Stimulated activated CD8-positive, alpha-beta memory T cell treated with anti-CD3 and anti-CD28 coated beads, Interleukin-7, amount 100 ng/mL, for 1 hour (primary cell): Measurements from ENCODE around the gene MCCD1.

ENCODE experiments used
- DNase-seq, 2 donors: peaks; one replicate each; pipeline ENCODE4 v3.0.0-alpha.2; 2020; ENCODE audit warnings: low read depth in 2 of 2

MCCD1 gene

DNA sequence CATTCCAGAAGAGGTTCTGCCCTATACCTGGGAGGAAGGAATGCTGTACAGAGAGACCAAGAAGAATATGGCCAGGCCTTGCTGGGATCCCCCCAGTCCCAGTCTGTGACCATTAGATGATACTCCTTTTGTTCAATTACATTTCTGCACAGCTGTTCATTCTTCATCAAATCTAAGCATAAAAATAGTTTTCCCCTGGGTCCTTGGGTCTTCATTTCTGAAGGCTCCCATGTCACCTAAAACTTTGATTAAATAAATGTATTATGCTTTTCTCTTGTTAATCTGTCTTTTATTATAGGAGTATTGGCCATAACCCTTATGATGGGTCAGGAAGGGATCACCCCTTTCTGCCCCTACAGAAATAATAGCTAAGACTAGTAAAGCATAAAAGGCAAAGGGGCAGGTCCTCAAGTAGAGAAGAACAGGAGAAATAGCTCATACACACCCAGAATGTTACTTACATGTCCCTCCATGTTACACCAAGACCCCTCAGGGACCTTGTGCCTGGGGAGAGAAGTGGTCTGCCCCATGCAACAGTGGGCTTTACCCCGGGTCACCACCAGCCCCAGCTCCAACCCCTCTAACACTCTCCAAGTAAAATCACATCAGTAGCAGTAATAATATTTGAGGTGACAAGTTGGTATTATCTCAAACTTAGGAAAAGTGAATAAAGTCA, 41.2 kb downstream of the MCCD1 start:
- DNase-seq = no peak

DNA sequence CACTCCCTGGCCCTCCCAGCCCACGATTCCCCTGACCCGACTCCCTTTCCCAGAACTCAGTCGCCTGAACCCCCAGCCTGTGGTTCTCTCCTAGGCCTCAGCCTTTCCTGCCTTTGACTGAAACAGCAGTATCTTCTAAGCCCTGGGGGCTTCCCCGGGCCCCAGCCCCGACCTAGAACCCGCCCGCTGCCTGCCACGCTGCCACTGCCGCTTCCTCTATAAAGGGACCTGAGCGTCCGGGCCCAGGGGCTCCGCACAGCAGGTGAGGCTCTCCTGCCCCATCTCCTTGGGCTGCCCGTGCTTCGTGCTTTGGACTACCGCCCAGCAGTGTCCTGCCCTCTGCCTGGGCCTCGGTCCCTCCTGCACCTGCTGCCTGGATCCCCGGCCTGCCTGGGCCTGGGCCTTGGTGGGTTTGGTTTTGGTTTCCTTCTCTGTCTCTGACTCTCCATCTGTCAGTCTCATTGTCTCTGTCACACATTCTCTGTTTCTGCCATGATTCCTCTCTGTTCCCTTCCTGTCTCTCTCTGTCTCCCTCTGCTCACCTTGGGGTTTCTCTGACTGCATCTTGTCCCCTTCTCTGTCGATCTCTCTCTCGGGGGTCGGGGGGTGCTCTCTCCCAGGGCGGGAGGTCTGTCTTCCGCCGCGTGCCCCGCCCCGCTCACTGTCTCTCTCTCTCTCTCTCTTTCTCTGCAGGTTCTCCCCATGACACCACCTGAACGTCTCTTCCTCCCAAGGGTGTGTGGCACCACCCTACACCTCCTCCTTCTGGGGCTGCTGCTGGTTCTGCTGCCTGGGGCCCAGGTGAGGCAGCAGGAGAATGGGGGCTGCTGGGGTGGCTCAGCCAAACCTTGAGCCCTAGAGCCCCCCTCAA, 43.5 kb downstream of the MCCD1 start, which contains the start of gene LTA:
LTA (plus strand) TSS at position 249 of the 871 bp plus-strand sequence; CDS start at position 703, 454 bp downstream.
- no peak for DNase-seq

DNA sequence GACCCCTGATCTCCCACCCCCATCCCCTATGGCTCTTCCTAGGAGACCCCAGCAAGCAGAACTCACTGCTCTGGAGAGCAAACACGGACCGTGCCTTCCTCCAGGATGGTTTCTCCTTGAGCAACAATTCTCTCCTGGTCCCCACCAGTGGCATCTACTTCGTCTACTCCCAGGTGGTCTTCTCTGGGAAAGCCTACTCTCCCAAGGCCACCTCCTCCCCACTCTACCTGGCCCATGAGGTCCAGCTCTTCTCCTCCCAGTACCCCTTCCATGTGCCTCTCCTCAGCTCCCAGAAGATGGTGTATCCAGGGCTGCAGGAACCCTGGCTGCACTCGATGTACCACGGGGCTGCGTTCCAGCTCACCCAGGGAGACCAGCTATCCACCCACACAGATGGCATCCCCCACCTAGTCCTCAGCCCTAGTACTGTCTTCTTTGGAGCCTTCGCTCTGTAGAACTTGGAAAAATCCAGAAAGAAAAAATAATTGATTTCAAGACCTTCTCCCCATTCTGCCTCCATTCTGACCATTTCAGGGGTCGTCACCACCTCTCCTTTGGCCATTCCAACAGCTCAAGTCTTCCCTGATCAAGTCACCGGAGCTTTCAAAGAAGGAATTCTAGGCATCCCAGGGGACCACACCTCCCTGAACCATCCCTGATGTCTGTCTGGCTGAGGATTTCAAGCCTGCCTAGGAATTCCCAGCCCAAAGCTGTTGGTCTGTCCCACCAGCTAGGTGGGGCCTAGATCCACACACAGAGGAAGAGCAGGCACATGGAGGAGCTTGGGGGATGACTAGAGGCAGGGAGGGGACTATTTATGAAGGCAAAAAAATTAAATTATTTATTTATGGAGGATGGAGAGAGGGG, 44.7 kb downstream of the MCCD1 start:
- DNase-seq = no peak

DNA sequence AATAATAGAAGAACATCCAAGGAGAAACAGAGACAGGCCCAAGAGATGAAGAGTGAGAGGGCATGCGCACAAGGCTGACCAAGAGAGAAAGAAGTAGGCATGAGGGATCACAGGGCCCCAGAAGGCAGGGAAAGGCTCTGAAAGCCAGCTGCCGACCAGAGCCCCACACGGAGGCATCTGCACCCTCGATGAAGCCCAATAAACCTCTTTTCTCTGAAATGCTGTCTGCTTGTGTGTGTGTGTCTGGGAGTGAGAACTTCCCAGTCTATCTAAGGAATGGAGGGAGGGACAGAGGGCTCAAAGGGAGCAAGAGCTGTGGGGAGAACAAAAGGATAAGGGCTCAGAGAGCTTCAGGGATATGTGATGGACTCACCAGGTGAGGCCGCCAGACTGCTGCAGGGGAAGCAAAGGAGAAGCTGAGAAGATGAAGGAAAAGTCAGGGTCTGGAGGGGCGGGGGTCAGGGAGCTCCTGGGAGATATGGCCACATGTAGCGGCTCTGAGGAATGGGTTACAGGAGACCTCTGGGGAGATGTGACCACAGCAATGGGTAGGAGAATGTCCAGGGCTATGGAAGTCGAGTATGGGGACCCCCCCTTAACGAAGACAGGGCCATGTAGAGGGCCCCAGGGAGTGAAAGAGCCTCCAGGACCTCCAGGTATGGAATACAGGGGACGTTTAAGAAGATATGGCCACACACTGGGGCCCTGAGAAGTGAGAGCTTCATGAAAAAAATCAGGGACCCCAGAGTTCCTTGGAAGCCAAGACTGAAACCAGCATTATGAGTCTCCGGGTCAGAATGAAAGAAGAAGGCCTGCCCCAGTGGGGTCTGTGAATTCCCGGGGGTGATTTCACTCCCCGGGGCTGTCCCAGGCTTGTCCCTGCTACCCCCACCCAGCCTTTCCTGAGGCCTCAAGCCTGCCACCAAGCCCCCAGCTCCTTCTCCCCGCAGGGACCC, 45.6 kb downstream of the MCCD1 start:
- DNase-seq = no peak

DNA sequence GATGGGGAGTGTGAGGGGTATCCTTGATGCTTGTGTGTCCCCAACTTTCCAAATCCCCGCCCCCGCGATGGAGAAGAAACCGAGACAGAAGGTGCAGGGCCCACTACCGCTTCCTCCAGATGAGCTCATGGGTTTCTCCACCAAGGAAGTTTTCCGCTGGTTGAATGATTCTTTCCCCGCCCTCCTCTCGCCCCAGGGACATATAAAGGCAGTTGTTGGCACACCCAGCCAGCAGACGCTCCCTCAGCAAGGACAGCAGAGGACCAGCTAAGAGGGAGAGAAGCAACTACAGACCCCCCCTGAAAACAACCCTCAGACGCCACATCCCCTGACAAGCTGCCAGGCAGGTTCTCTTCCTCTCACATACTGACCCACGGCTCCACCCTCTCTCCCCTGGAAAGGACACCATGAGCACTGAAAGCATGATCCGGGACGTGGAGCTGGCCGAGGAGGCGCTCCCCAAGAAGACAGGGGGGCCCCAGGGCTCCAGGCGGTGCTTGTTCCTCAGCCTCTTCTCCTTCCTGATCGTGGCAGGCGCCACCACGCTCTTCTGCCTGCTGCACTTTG, 46.7 kb downstream of the MCCD1 start, which contains the start of gene TNF:
TNF (plus strand) TSS at position 231 of the 567 bp plus-strand sequence; CDS start at position 408, 177 bp downstream.
- DNase-seq = peak in 1 of 2 donors; percentile 64

DNA sequence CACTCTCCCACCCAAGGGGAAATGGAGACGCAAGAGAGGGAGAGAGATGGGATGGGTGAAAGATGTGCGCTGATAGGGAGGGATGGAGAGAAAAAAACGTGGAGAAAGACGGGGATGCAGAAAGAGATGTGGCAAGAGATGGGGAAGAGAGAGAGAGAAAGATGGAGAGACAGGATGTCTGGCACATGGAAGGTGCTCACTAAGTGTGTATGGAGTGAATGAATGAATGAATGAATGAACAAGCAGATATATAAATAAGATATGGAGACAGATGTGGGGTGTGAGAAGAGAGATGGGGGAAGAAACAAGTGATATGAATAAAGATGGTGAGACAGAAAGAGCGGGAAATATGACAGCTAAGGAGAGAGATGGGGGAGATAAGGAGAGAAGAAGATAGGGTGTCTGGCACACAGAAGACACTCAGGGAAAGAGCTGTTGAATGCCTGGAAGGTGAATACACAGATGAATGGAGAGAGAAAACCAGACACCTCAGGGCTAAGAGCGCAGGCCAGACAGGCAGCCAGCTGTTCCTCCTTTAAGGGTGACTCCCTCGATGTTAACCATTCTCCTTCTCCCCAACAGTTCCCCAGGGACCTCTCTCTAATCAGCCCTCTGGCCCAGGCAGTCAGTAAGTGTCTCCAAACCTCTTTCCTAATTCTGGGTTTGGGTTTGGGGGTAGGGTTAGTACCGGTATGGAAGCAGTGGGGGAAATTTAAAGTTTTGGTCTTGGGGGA, 47.4 kb downstream of the MCCD1 start:
- DNase-seq = no peak

DNA sequence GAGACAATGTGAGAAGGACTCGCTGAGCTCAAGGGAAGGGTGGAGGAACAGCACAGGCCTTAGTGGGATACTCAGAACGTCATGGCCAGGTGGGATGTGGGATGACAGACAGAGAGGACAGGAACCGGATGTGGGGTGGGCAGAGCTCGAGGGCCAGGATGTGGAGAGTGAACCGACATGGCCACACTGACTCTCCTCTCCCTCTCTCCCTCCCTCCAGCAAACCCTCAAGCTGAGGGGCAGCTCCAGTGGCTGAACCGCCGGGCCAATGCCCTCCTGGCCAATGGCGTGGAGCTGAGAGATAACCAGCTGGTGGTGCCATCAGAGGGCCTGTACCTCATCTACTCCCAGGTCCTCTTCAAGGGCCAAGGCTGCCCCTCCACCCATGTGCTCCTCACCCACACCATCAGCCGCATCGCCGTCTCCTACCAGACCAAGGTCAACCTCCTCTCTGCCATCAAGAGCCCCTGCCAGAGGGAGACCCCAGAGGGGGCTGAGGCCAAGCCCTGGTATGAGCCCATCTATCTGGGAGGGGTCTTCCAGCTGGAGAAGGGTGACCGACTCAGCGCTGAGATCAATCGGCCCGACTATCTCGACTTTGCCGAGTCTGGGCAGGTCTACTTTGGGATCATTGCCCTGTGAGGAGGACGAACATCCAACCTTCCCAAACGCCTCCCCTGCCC, 48.3 kb downstream of the MCCD1 start:
- DNase-seq = no peak

DNA sequence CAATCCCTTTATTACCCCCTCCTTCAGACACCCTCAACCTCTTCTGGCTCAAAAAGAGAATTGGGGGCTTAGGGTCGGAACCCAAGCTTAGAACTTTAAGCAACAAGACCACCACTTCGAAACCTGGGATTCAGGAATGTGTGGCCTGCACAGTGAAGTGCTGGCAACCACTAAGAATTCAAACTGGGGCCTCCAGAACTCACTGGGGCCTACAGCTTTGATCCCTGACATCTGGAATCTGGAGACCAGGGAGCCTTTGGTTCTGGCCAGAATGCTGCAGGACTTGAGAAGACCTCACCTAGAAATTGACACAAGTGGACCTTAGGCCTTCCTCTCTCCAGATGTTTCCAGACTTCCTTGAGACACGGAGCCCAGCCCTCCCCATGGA, 48.8 kb downstream of the MCCD1 start:
- DNase-seq = no peak

DNA sequence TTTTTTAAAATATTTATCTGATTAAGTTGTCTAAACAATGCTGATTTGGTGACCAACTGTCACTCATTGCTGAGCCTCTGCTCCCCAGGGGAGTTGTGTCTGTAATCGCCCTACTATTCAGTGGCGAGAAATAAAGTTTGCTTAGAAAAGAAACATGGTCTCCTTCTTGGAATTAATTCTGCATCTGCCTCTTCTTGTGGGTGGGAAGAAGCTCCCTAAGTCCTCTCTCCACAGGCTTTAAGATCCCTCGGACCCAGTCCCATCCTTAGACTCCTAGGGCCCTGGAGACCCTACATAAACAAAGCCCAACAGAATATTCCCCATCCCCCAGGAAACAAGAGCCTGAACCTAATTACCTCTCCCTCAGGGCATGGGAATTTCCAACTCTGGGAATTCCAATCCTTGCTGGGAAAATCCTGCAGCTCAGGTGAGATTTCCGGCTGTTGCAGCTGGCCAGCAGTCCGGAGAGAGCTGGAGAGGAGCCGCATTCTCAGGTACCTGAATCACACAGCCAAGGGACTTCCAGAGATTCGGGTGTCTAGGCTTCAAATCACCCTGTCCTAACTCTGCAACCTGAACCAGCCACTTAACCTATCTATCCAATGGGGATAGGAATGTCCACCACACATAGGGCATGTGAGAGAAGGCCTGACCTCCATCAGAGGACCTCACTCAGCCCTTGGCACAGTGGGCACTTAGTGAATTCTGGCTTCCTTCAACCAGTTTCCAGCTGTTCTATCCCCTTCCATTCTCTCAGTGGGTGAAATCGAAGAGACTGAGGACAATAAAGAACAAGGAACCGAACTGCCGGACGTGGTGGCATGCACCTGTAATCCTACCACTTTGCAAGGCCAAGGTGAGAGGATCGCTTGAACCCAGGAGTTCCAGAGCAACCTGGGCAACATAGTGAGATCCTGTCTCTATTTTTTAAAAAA, 49.7 kb downstream of the MCCD1 start:
- DNase-seq = no peak

DNA sequence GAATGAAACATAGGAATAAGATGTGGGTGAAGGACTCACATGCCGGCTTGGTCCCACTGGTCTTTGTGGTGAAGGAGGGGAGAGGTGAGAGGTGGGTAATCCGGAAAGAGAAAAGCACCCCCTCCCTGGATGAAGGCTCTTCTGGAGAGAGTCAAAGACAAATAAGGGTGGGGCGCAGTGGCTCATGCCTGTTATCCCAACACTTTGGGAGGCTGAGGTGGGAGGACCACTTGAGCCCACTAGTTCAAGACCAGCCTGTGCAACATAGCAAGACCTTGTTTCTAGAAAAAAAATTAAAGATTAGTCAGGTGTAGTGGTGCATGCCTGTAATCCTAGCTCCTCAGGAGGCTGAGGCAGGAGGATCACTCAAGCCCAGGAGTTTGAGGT, 50.4 kb downstream of the MCCD1 start:
- no peak for DNase-seq
